ENCODE data around the gene RGS9.

DNA sequence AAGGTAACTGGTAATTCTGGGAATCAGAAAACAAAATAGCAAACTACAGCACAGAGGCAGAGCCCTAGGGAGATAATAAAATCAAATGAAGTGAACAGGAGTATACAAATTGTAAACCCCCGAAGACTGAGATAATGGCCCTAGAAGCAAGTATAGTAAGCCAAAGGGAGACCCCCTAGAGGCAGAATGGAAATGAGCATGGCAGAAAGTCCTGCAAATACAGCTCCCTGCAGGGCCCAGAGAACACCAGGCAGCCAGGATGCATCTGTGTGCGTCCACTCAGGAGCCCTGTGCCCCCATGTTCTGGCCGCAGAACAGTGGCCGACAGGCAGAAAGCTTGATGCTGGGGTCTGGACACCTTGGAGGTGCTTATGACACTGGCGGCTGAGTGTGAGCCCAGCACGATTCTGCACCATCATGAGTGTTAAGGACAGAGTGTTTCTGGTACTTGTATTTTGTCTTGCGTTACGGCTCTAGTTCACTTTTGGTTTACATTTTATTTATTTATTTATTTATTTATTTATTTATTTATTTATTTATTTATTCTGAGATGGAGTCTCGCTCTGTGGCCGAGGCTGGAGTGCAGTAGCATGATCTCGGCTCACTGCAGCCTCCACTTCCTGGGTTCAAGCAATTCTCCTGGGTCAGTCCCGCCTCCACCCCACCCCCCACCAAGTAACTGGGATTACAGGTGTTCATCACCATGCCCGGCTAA, 48.7 kb downstream of the RGS9 start:
- TF ChIP-seq SP1 (IDR thresholded peaks at IDR 0.05) (no peak), YY1 (IDR thresholded peaks at IDR 0.05) (no peak), ZBTB33 (IDR thresholded peaks at IDR 0.05) (no peak), TAF1 (conservative IDR thresholded peaks at IDR 0.05) (no peak)
- TF ChIP-seq, protein P1, sequence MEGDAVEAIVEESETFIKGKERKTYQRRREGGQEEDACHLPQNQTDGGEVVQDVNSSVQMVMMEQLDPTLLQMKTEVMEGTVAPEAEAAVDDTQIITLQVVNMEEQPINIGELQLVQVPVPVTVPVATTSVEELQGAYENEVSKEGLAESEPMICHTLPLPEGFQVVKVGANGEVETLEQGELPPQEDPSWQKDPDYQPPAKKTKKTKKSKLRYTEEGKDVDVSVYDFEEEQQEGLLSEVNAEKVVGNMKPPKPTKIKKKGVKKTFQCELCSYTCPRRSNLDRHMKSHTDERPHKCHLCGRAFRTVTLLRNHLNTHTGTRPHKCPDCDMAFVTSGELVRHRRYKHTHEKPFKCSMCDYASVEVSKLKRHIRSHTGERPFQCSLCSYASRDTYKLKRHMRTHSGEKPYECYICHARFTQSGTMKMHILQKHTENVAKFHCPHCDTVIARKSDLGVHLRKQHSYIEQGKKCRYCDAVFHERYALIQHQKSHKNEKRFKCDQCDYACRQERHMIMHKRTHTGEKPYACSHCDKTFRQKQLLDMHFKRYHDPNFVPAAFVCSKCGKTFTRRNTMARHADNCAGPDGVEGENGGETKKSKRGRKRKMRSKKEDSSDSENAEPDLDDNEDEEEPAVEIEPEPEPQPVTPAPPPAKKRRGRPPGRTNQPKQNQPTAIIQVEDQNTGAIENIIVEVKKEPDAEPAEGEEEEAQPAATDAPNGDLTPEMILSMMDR (IDR thresholded peaks at IDR 0.05; ENCODE audit: low read depth, low read length, missing input control), result no peak

Measured in liver (tissue), 3 donors.